GM18498 (cell line): Measurements from ENCODE around the gene GDAP2.

Experiments used
- ATAC-seq: cut with Tn5 transposase; IDR thresholded peaks from one replicate; pipeline ENCODE4 v1.9.1; 2021; ENCODE audit warnings: mild to moderate bottlenecking, moderate library complexity; ENCODE audit not compliant: unreplicated experiment

The GDAP2 gene

GRCh38 chr1:117843791-117844190 is 85.6 kb downstream of the GDAP2 start:
- no peak for ATAC-seq

- no peak for ATAC-seq
Measured at GRCh38 chr1:117842408-117843170, 86.8 kb downstream of the GDAP2 start.

- ATAC-seq = no peak
Measured at GRCh38 chr1:117841117-117841650, 88.2 kb downstream of the GDAP2 start.

GRCh38 chr1:117838911-117839310 is 90.5 kb downstream of the GDAP2 start:
- no peak for ATAC-seq

- no peak for ATAC-seq
Measured at GRCh38 chr1:117836069-117836468, 93.4 kb downstream of the GDAP2 start.

GRCh38 chr1:117834416-117834815 is 95.0 kb downstream of the GDAP2 start:
- ATAC-seq = no peak

GRCh38 chr1:117832453-117832852 is 97.0 kb downstream of the GDAP2 start:
- no peak for ATAC-seq

- ATAC-seq = no peak
Measured at GRCh38 chr1:117830222-117830621, 99.2 kb downstream of the GDAP2 start.

GRCh38 chr1:117828201-117828600 is 101.2 kb downstream of the GDAP2 start:
- ATAC-seq = no peak

GRCh38 chr1:117826540-117827078 is 102.8 kb downstream of the GDAP2 start:
- no peak for ATAC-seq

GRCh38 chr1:117826119-117826518 is 103.3 kb downstream of the GDAP2 start:
- no peak for ATAC-seq

- ATAC-seq = no peak
Measured at GRCh38 chr1:117825414-117825813, 104.0 kb downstream of the GDAP2 start.

GRCh38 chr1:117824616-117825015 is 104.8 kb downstream of the GDAP2 start:
- no peak for ATAC-seq

GRCh38 chr1:117821774-117822482 is 107.5 kb downstream of the GDAP2 start:
- ATAC-seq = no peak

GRCh38 chr1:117821382-117821755 is 108.1 kb downstream of the GDAP2 start:
- no peak for ATAC-seq

GRCh38 chr1:117820694-117821381 is 108.6 kb downstream of the GDAP2 start:
- ATAC-seq = no peak

GRCh38 chr1:117820096-117820495 is 109.3 kb downstream of the GDAP2 start:
- no peak for ATAC-seq

- no peak for ATAC-seq
Measured at GRCh38 chr1:117819301-117819700, 110.1 kb downstream of the GDAP2 start.

- ATAC-seq = no peak
Measured at GRCh38 chr1:117818456-117818855, 111.0 kb downstream of the GDAP2 start.

GRCh38 chr1:117817629-117818028 is 111.8 kb downstream of the GDAP2 start:
- no peak for ATAC-seq

- ATAC-seq = no peak
Measured at GRCh38 chr1:117815926-117816325, 113.5 kb downstream of the GDAP2 start.
